HepG2 (cell line): ENCODE results near the gene LGALS1. TPM values are rescaled to one million over a fixed set of nuclear protein-coding genes. Genes with fewer than 3 reads are reported as not detected.

ENCODE experiments used
- AKAP8 ChIP-seq: sonication (generic); formaldehyde crosslinking; IDR thresholded peaks from 2 replicates; pipeline ENCODE4 v1.5.1; 2020; ENCODE audit warnings: mild to moderate bottlenecking, missing genetic modification reagents
- DNMT3B ChIP-seq: conservative IDR thresholded peaks from 2 replicates; pipeline ENCODE4 v1.6.1; 2016; ENCODE audit warnings: missing biosample characterization, control low read depth
- GTF3A ChIP-seq: sonication (generic); formaldehyde crosslinking; conservative IDR thresholded peaks from 2 replicates; pipeline ENCODE4 v1.4.0; 2020; ENCODE audit warnings: mild to moderate bottlenecking, missing genetic modification reagents
- HOXA3 ChIP-seq: sonication (generic); formaldehyde crosslinking; IDR thresholded peaks from 2 replicates; pipeline ENCODE4 v1.5.0; 2020; ENCODE audit warnings: missing genetic modification reagents
- MEIS2 ChIP-seq: sonication (generic); formaldehyde crosslinking; IDR thresholded peaks from 2 replicates; pipeline ENCODE4 v1.9.0; 2021; ENCODE audit warnings: mild to moderate bottlenecking, missing genetic modification reagents
- MYC ChIP-seq: sonication (generic); formaldehyde crosslinking; IDR thresholded peaks from 2 replicates; pipeline ENCODE4 v1.9.0; 2021; ENCODE audit warnings: missing genetic modification reagents, borderline replicate concordance
- PHF8 ChIP-seq: sonication (generic); formaldehyde crosslinking; IDR thresholded peaks from 2 replicates; pipeline ENCODE4 v1.5.0; 2020; ENCODE audit warnings: missing genetic modification reagents
- RBM22 ChIP-seq: fragments of 200-400 bp; formaldehyde crosslinking; optimal IDR thresholded peaks from 2 replicates; pipeline ENCODE3; 2017; ENCODE audit warnings: mild to moderate bottlenecking, low read length, moderate library complexity
- TBL1XR1 ChIP-seq: fragments of 150-350 bp; IDR thresholded peaks from 2 replicates; pipeline ENCODE4 v1.6.1; 2014; ENCODE audit warnings: borderline replicate concordance, low read length; ENCODE audit not compliant: partially characterized antibody
- ZNF446 ChIP-seq: sonication (generic); formaldehyde crosslinking; IDR thresholded peaks from 2 replicates; pipeline ENCODE4 v1.5.0; 2020; ENCODE audit warnings: mild to moderate bottlenecking, missing genetic modification reagents
- ZNF850 ChIP-seq: sonication (generic); formaldehyde crosslinking; conservative IDR thresholded peaks from 2 replicates; pipeline ENCODE4 v1.9.0; 2021; ENCODE audit warnings: mild to moderate bottlenecking, missing genetic modification reagents
- ZSCAN22 ChIP-seq: sonication (generic); formaldehyde crosslinking; IDR thresholded peaks from 2 replicates; pipeline ENCODE4 v1.4.0; 2020; ENCODE audit warnings: mild to moderate bottlenecking, missing genetic modification reagents
- polyA plus RNA-seq, 8 experiments: library from polyadenylated mRNA; depleted of rRNA in 3 of 8; stranded (reverse) in 7 of 8; unstranded in 1 of 8; fragments of >200 nt; fragmentation: Illumina TruSeq in 4 of 8; extraction: Trizol in 4 of 8; gene quantifications; 2 replicates each; pipeline versions ENCODE4 v1.2.1 to v1.2.3, GENCODE V29; 2011 to 2016; ENCODE audit warnings: low read depth in 4 of 8, missing spikeins in 1 of 8, mixed read lengths in 1 of 8; ENCODE audit not compliant: insufficient read depth in 1 of 8
- total RNA-seq, 5 experiments: library from RNA; depleted of rRNA; stranded (reverse); fragments of >200 nt; fragmentation: Illumina TruSeq; extraction: Trizol; gene quantifications; 2 replicates each; pipeline ENCODE4 v1.2.3, GENCODE V29; 2016; ENCODE audit warnings: low read depth in 1 of 5
- TF ChIP-seq, protein P1 (sequence below), 2 experiments: fragments of 450-650 bp in 1 of 2; sonication (generic) in 1 of 2; formaldehyde crosslinking in 1 of 2; IDR thresholded peaks; 2 replicates each; pipeline versions ENCODE4 v1.6.1 to v1.8.0; 2016 to 2022; ENCODE audit warnings: antibody characterized with exemption in 1 of 2, mild to moderate bottlenecking in 1 of 2, missing genetic modification reagents in 1 of 2
- TF ChIP-seq, protein P2 (sequence below): sonication (generic); formaldehyde crosslinking; IDR thresholded peaks from 2 replicates; pipeline ENCODE4 v1.5.0; 2020; ENCODE audit warnings: mild to moderate bottlenecking, missing genetic modification reagents, moderate library complexity
- TF ChIP-seq, protein P3 (sequence below): sonication (generic); formaldehyde crosslinking; IDR thresholded peaks from 2 replicates; pipeline ENCODE4 v1.4.0; 2020; ENCODE audit warnings: missing genetic modification reagents

Gene LGALS1
- total and polyA plus RNA-seq, 2 of the 13 experiments (the other 11 are each of a cell fraction or from before 2014, with no cell fraction given): 103 to 858 TPM

DNA sequence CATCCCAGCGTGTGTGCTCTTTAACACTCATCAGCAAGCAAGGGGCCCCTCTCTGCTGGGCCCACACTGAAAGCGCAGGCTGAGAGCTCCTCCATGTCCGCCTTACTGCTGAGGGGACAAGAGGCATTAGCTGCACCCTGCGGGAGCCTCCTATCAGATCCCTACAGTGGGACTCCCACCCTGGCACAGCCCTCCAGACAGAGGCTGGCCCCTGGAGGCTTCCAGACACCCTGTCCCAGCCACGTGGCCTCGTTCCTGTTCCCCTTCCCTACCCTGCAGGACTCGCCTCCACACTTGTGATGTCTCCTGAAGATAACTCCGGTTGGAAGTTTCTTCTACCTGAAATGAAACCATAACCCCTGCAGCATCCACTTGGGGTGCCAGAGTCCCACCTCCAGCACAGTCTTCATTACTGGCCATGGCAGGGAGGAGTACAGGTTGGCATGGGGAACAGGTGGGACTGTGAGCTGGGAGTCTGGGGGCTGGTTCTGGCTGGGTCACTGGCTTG, 41.0 kb upstream of the LGALS1 start (continued):
- TF ChIP-seq, protein P1, sequence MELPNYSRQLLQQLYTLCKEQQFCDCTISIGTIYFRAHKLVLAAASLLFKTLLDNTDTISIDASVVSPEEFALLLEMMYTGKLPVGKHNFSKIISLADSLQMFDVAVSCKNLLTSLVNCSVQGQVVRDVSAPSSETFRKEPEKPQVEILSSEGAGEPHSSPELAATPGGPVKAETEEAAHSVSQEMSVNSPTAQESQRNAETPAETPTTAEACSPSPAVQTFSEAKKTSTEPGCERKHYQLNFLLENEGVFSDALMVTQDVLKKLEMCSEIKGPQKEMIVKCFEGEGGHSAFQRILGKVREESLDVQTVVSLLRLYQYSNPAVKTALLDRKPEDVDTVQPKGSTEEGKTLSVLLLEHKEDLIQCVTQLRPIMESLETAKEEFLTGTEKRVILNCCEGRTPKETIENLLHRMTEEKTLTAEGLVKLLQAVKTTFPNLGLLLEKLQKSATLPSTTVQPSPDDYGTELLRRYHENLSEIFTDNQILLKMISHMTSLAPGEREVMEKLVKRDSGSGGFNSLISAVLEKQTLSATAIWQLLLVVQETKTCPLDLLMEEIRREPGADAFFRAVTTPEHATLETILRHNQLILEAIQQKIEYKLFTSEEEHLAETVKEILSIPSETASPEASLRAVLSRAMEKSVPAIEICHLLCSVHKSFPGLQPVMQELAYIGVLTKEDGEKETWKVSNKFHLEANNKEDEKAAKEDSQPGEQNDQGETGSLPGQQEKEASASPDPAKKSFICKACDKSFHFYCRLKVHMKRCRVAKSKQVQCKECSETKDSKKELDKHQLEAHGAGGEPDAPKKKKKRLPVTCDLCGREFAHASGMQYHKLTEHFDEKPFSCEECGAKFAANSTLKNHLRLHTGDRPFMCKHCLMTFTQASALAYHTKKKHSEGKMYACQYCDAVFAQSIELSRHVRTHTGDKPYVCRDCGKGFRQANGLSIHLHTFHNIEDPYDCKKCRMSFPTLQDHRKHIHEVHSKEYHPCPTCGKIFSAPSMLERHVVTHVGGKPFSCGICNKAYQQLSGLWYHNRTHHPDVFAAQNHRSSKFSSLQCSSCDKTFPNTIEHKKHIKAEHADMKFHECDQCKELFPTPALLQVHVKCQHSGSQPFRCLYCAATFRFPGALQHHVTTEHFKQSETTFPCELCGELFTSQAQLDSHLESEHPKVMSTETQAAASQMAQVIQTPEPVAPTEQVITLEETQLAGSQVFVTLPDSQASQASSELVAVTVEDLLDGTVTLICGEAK (IDR thresholded peaks at IDR 0.05): no peak
- TF ChIP-seq, protein P1 (CRISPR knock-in tag; IDR thresholded peaks at IDR 0.05): peak; percentile 59; the same call in 1 of the 2 replicates
- TF ChIP-seq HOXA3 (CRISPR knock-in tag): peak; percentile 23; the same call in 1 of the 2 replicates
- no peak for TF ChIP-seq TBL1XR1
- TF ChIP-seq, protein P2, sequence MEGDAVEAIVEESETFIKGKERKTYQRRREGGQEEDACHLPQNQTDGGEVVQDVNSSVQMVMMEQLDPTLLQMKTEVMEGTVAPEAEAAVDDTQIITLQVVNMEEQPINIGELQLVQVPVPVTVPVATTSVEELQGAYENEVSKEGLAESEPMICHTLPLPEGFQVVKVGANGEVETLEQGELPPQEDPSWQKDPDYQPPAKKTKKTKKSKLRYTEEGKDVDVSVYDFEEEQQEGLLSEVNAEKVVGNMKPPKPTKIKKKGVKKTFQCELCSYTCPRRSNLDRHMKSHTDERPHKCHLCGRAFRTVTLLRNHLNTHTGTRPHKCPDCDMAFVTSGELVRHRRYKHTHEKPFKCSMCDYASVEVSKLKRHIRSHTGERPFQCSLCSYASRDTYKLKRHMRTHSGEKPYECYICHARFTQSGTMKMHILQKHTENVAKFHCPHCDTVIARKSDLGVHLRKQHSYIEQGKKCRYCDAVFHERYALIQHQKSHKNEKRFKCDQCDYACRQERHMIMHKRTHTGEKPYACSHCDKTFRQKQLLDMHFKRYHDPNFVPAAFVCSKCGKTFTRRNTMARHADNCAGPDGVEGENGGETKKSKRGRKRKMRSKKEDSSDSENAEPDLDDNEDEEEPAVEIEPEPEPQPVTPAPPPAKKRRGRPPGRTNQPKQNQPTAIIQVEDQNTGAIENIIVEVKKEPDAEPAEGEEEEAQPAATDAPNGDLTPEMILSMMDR (CRISPR knock-in tag): peak; percentile 35; the same call in 1 of the 2 replicates
- no peak for TF ChIP-seq DNMT3B (CRISPR knock-in tag)
- TF ChIP-seq RBM22: peak; percentile 8
- TF ChIP-seq ZNF446 (CRISPR knock-in tag): no peak
- no peak for TF ChIP-seq ZNF850 (CRISPR knock-in tag)
- peak; percentile 17; the same call in 1 of the 2 replicates for TF ChIP-seq ZSCAN22 (CRISPR knock-in tag)
- TF ChIP-seq, protein P3, sequence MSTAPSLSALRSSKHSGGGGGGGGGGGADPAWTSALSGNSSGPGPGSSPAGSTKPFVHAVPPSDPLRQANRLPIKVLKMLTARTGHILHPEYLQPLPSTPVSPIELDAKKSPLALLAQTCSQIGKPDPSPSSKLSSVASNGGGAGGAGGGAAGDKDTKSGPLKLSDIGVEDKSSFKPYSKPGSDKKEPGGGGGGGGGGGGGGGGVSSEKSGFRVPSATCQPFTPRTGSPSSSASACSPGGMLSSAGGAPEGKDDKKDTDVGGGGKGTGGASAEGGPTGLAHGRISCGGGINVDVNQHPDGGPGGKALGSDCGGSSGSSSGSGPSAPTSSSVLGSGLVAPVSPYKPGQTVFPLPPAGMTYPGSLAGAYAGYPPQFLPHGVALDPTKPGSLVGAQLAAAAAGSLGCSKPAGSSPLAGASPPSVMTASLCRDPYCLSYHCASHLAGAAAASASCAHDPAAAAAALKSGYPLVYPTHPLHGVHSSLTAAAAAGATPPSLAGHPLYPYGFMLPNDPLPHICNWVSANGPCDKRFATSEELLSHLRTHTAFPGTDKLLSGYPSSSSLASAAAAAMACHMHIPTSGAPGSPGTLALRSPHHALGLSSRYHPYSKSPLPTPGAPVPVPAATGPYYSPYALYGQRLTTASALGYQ (CRISPR knock-in tag): 0 out of 2 replicates have a peak, but pooled peaks have one; percentile 63
- TF ChIP-seq AKAP8 (CRISPR knock-in tag): no peak
- peak; percentile 44; the same call in 1 of the 2 replicates for TF ChIP-seq MYC
- no peak for TF ChIP-seq GTF3A
- no peak for TF ChIP-seq PHF8 (CRISPR knock-in tag)
- TF ChIP-seq MEIS2 (CRISPR knock-in tag): peak; percentile 28; the same call in 1 of the 2 replicates
